Activated T-cell treated with anti-CD3 and anti-CD28 coated beads, Interleukin-2, amount 50 U/mL, for 24 hours (primary cell): ENCODE data around the gene ZCCHC13.
A peak's percentile ranks its signal among the peaks of the same experiment; 100 is the strongest.
"Not testable (repeated sequence)": the region's sequence is repeated elsewhere in the genome, so short reads cannot be mapped to it uniquely, and the experiment has no call there.

ENCODE experiments used
- DNase-seq: peaks from one replicate; pipeline ENCODE4 v3.0.0-alpha.2; 2020
- H3K27ac Mint-ChIP-seq: 2 replicates; pipeline ENCODE4 v1.8.0; 2020; ENCODE audit warnings: mild to moderate bottlenecking, mixed read lengths
- H3K27me3 Mint-ChIP-seq: 2 replicates; pipeline ENCODE4 v1.8.0; 2020; ENCODE audit warnings: mixed read lengths
- H3K36me3 Mint-ChIP-seq: 2 replicates; pipeline ENCODE4 v1.8.0; 2020; ENCODE audit warnings: low read depth, mixed read lengths
- H3K4me1 Mint-ChIP-seq: 2 replicates; pipeline ENCODE4 v1.8.0; 2020; ENCODE audit warnings: low read depth, mixed read lengths
- H3K4me3 Mint-ChIP-seq: 2 replicates; pipeline ENCODE4 v1.8.0; 2020; ENCODE audit warnings: mild to moderate bottlenecking, moderate library complexity, mixed read lengths
- H3K9me3 Mint-ChIP-seq: 2 replicates; pipeline ENCODE4 v1.8.0; 2020; ENCODE audit warnings: mixed read lengths

Gene ZCCHC13

GRCh38 chrX:74292808-74293123, 11.2 kb upstream of the ZCCHC13 start:
- Mint-ChIP-seq H3K27me3 (peaks cover 32% of the 10 kb centered on the region), H3K4me3 (peak overlapping the region; percentile 85), H3K36me3 (peaks cover 42% of the 10 kb centered on the region), H3K4me1 (peaks cover 23% of the 10 kb centered on the region), H3K9me3 (no peaks in the 10 kb centered on the region), H3K27ac (peak overlapping the region; percentile 97)
- no peak for DNase-seq

GRCh38 chrX:74293343-74293946, 10.5 kb upstream of the ZCCHC13 start:
- peaks cover 21% of the 10 kb centered on the region for H3K4me1 Mint-ChIP-seq
- H3K9me3 Mint-ChIP-seq = no peaks in the 10 kb centered on the region
- H3K27ac Mint-ChIP-seq = peak overlapping the region; percentile 97
- H3K4me3 Mint-ChIP-seq = peak overlapping the region; percentile 85
- H3K27me3 Mint-ChIP-seq = peaks cover 32% of the 10 kb centered on the region
- H3K36me3 Mint-ChIP-seq = peaks cover 36% of the 10 kb centered on the region
- peak; percentile 71 for DNase-seq

- DNase-seq = no peak
- Mint-ChIP-seq H3K27ac (no peak overlapping the region), H3K27me3 (peaks cover 45% of the 10 kb centered on the region), H3K36me3 (peaks cover 24% of the 10 kb centered on the region), H3K4me3 (no peak overlapping the region), H3K9me3 (no peaks in the 10 kb centered on the region), H3K4me1 (peaks cover 11% of the 10 kb centered on the region)
Observed at GRCh38 chrX:74295101-74295500, 8.9 kb upstream of the ZCCHC13 start.

- Mint-ChIP-seq H3K4me1 (peaks cover 10% of the 10 kb centered on the region), H3K4me3 (no peak overlapping the region), H3K27me3 (peaks cover 37% of the 10 kb centered on the region), H3K9me3 (no peaks in the 10 kb centered on the region), H3K36me3 (peaks cover 3% of the 10 kb centered on the region), H3K27ac (no peak overlapping the region)
- no peak for DNase-seq
Observed at GRCh38 chrX:74297766-74298165, 6.2 kb upstream of the ZCCHC13 start.

- no peaks in the 10 kb centered on the region for H3K9me3 Mint-ChIP-seq
- H3K36me3 Mint-ChIP-seq = no peaks in the 10 kb centered on the region
- H3K4me3 Mint-ChIP-seq = no peak overlapping the region
- peaks cover 34% of the 10 kb centered on the region for H3K27me3 Mint-ChIP-seq
- peaks cover 5% of the 10 kb centered on the region for H3K4me1 Mint-ChIP-seq
- no peak for DNase-seq
- no peak overlapping the region for H3K27ac Mint-ChIP-seq
Observed at GRCh38 chrX:74300869-74301268, 3.1 kb upstream of the ZCCHC13 start.

- no peaks in the 10 kb centered on the region for H3K36me3 Mint-ChIP-seq
- H3K4me1 Mint-ChIP-seq = no peaks in the 10 kb centered on the region
- H3K27me3 Mint-ChIP-seq = peaks cover 31% of the 10 kb centered on the region
- H3K4me3 Mint-ChIP-seq = no peak overlapping the region
- H3K27ac Mint-ChIP-seq = no peak overlapping the region
- no peak for DNase-seq
- no peaks in the 10 kb centered on the region for H3K9me3 Mint-ChIP-seq
Observed at GRCh38 chrX:74318672-74319071, 14.7 kb downstream of the ZCCHC13 start.

GRCh38 chrX:74319321-74319720, 15.3 kb downstream of the ZCCHC13 start:
- not testable (repeated sequence) for H3K4me1 Mint-ChIP-seq, H3K36me3 Mint-ChIP-seq, H3K27ac Mint-ChIP-seq, H3K9me3 Mint-ChIP-seq, H3K4me3 Mint-ChIP-seq, DNase-seq
- peaks cover 32% of the 10 kb centered on the region for H3K27me3 Mint-ChIP-seq

- H3K36me3 Mint-ChIP-seq = no peaks in the 10 kb centered on the region
- DNase-seq = no peak
- peaks cover 32% of the 10 kb centered on the region for H3K27me3 Mint-ChIP-seq
- no peaks in the 10 kb centered on the region for H3K4me1 Mint-ChIP-seq
- H3K27ac Mint-ChIP-seq = no peak overlapping the region
- no peaks in the 10 kb centered on the region for H3K9me3 Mint-ChIP-seq
- H3K4me3 Mint-ChIP-seq = no peak overlapping the region
Observed at GRCh38 chrX:74321191-74321590, 17.2 kb downstream of the ZCCHC13 start.

- Mint-ChIP-seq H3K4me3 (no peak overlapping the region), H3K36me3 (no peaks in the 10 kb centered on the region), H3K27ac (no peak overlapping the region), H3K9me3 (no peaks in the 10 kb centered on the region), H3K27me3 (peaks cover 40% of the 10 kb centered on the region), H3K4me1 (no peaks in the 10 kb centered on the region)
- DNase-seq = no peak
Observed at GRCh38 chrX:74324131-74324530, 20.2 kb downstream of the ZCCHC13 start.

GRCh38 chrX:74325130-74326059, 21.4 kb downstream of the ZCCHC13 start:
- Mint-ChIP-seq H3K4me1 (no peaks in the 10 kb centered on the region), H3K27me3 (peaks cover 37% of the 10 kb centered on the region), H3K9me3 (no peaks in the 10 kb centered on the region), H3K4me3 (no peak overlapping the region), H3K36me3 (no peaks in the 10 kb centered on the region), H3K27ac (no peak overlapping the region)
- DNase-seq = no peak

GRCh38 chrX:74338852-74339251, 34.9 kb downstream of the ZCCHC13 start:
- peaks cover 48% of the 10 kb centered on the region for H3K27me3 Mint-ChIP-seq
- no peaks in the 10 kb centered on the region for H3K9me3 Mint-ChIP-seq
- H3K4me1 Mint-ChIP-seq = peaks cover 2% of the 10 kb centered on the region
- no peak overlapping the region for H3K4me3 Mint-ChIP-seq
- H3K36me3 Mint-ChIP-seq = no peaks in the 10 kb centered on the region
- H3K27ac Mint-ChIP-seq = no peak overlapping the region
- DNase-seq = no peak

- peaks cover 3% of the 10 kb centered on the region for H3K4me1 Mint-ChIP-seq
- peaks cover 49% of the 10 kb centered on the region for H3K27me3 Mint-ChIP-seq
- no peaks in the 10 kb centered on the region for H3K36me3 Mint-ChIP-seq
- DNase-seq = no peak
- H3K4me3 Mint-ChIP-seq = no peak overlapping the region
- no peak overlapping the region for H3K27ac Mint-ChIP-seq
- H3K9me3 Mint-ChIP-seq = no peaks in the 10 kb centered on the region
Observed at GRCh38 chrX:74340051-74340450, 36.1 kb downstream of the ZCCHC13 start.

- not testable (repeated sequence) for H3K4me3 Mint-ChIP-seq, H3K36me3 Mint-ChIP-seq, H3K4me1 Mint-ChIP-seq, H3K27ac Mint-ChIP-seq, DNase-seq, H3K9me3 Mint-ChIP-seq
- H3K27me3 Mint-ChIP-seq = peaks cover 49% of the 10 kb centered on the region
Observed at GRCh38 chrX:74342211-74342610, 38.2 kb downstream of the ZCCHC13 start.

GRCh38 chrX:74343343-74344279, 39.6 kb downstream of the ZCCHC13 start:
- Mint-ChIP-seq H3K27me3 (peaks cover 58% of the 10 kb centered on the region), H3K9me3 (no peaks in the 10 kb centered on the region), H3K27ac (no peak overlapping the region), H3K4me3 (no peak overlapping the region), H3K36me3 (no peaks in the 10 kb centered on the region), H3K4me1 (peaks cover 3% of the 10 kb centered on the region)
- DNase-seq = no peak
